Pancreas (tissue), 10 donors: ENCODE data around the gene ST6GALNAC4. TPM values are rescaled to one million over a fixed set of nuclear protein-coding genes. Genes with fewer than 3 reads are reported as not detected.

Experiments used
- ATAC-seq, 4 donors: fragments of 200-7000 bp; cut with Tn5 transposase; one replicate each; pipeline versions ENCODE4 v1.8.0 to v1.9.1; 2020; ENCODE audit warnings: mild to moderate bottlenecking in 4 of 4, moderate library complexity in 4 of 4
- DNase-seq, 6 donors: peaks; one replicate each; pipeline ENCODE4 v3.0.0-alpha.2; 2020
- FAIRE-seq: peaks from 2 replicates; lab custom pipeline; 2012; peaks lifted over from hg19 to GRCh38; lab: Jason Lieb, UNC
- H3K27ac ChIP-seq, 4 donors: fragments of 200-600 bp; sonication (generic); 1 replicate in 3 of 4; 2 replicates in 1 of 4; pipeline versions ENCODE4 v1.5.0 to v1.8.0; 2020
- H3K27me3 ChIP-seq, 4 donors: fragments of 200-600 bp; one replicate each; pipeline ENCODE4 v1.8.0; 2021
- H3K36me3 ChIP-seq, 3 donors: fragments of 200-600 bp; sonication (generic) in 1 of 3; one replicate each; pipeline versions ENCODE4 v1.5.0 to v1.8.0; 2020 to 2021
- H3K4me1 ChIP-seq, 3 donors: fragments of 200-600 bp; one replicate each; pipeline ENCODE4 v1.8.0; 2021
- H3K4me3 ChIP-seq, 4 donors: fragments of 200-600 bp; sonication (generic) in 2 of 4; one replicate each; pipeline versions ENCODE4 v1.5.0 to v1.8.0; 2020 to 2021
- H3K9me3 ChIP-seq, 4 donors: fragments of 200-600 bp; one replicate each; pipeline ENCODE4 v1.8.0; 2021
- CTCF ChIP-seq, 4 donors: fragments of 200-600 bp; sonication (generic) in 3 of 4; IDR thresholded peaks; one replicate each; pipeline versions ENCODE4 v1.5.0 to v1.8.0; 2021; ENCODE audit warnings: antibody characterized with exemption in 4 of 4
- WGBS, 2 donors: extraction: QIAGEN DNeasy Blood & Tissue Kit; methylation state at CpG; one replicate each; pipeline ENCODE4 v1.1.7; 2013; 5-methylcytosine and 5-hydroxymethylcytosine counted together
- intact Hi-C, 3 donors: fragments of 100-400 bp; cut with DNase I; formaldehyde crosslinking; loops; one replicate each; pipeline versions ENCODE4 v1.11.1 to v1.14.2; 2022
- polyA plus RNA-seq, 2 donors: library from polyadenylated mRNA; stranded (reverse); fragments of 200-250 nt; gene quantifications; one replicate each; pipeline ENCODE4 v1.2.3, GENCODE V29; 2013
- total RNA-seq, 6 donors: library from RNA; stranded (reverse); fragmentation: NEBNext Ultra II Directional in 4 of 6; extraction: Animal tissue kit (Norgen Biotek cat#: 25700) in 4 of 6; gene quantifications; one replicate each; pipeline versions ENCODE4 v1.2.1 to v1.2.4, GENCODE V29; 2021 to 2023
- donor health status: healthy with polysubstance abuse.
- donor health status: DM: no; HTN: no; CAD: no; lungs with moderate emphysema.
- donor health status: DM: no; HTN: no; CAD: no.
- donor health status: control.
- donor health status: control.
- donor health status: Bipolar disorder and iron deficiency.
- donor health status: DM: yes; HTN: yes; CAD: no.
- donor health status: DM: no; HTN: no; CAD: no.
- donor health status: DM: no; HTN: no; CAD: no.
- donor health status: DM: yes; HTN: yes; CAD: no.

The ST6GALNAC4 gene
- total and polyA plus RNA-seq, 8 donors = 22.2 to 66.6 (median 33.9) TPM

- H3K4me1 ChIP-seq = peaks cover 0 to 12% (median 4%) of the 10 kb centered on the region in 3 donors
- intact Hi-C loops = no loop called here
- no peak within 1 kb of the TSS for H3K27ac ChIP-seq
- H3K36me3 ChIP-seq = no peaks in the 10 kb centered on the region
- DNase-seq (peak in 4 of 6 donors; percentile 76 to 87 (median 82)), FAIRE-seq (no peak), ATAC-seq (peak; percentile 51 to 78 (median 74))
- H3K9me3 ChIP-seq = no peaks in the 10 kb centered on the region
- WGBS, 2 donors = 7 to 8% methylated on average over 70 of the region's 70 CpGs
- H3K27me3 ChIP-seq = no peaks in the 10 kb centered on the region
- H3K4me3 ChIP-seq = peak within 1 kb of the TSS in 3 of 4 donors; percentile 19 to 45 (median 27)
- no peak for TF ChIP-seq CTCF (IDR thresholded peaks at IDR 0.05)
Observed at GRCh38 chr9:127930231-127931091, 13.6 kb upstream of the ST6GALNAC4 start, which contains the start of gene PIP5KL1. PIP5KL1 (minus strand) TSS chr9:127930777; CDS start chr9:127930752, 25 bp downstream.

- no peak overlapping the region for H3K27ac ChIP-seq
- H3K36me3 ChIP-seq = no peaks in the 10 kb centered on the region
- FAIRE-seq (no peak), ATAC-seq (no peak), DNase-seq (peak in 1 of 6 donors; percentile 77)
- peaks cover 0 to 12% (median 4%) of the 10 kb centered on the region in 3 donors for H3K4me1 ChIP-seq
- WGBS, 2 donors = 77 to 84% methylated on average over 10 of the region's 10 CpGs
- intact Hi-C loops = loop anchor here in 1 of 3 donors (10.0 kb wide), 1 partner anchor 335 kb away; no protein-coding TSS in a partner anchor
- H3K4me3 ChIP-seq = no peak overlapping the region
- H3K9me3 ChIP-seq = no peaks in the 10 kb centered on the region
- TF ChIP-seq CTCF (IDR thresholded peaks at IDR 0.05) = no peak
- H3K27me3 ChIP-seq = no peaks in the 10 kb centered on the region
Observed at GRCh38 chr9:127929625-127929979, 12.8 kb upstream of the ST6GALNAC4 start.

DNA sequence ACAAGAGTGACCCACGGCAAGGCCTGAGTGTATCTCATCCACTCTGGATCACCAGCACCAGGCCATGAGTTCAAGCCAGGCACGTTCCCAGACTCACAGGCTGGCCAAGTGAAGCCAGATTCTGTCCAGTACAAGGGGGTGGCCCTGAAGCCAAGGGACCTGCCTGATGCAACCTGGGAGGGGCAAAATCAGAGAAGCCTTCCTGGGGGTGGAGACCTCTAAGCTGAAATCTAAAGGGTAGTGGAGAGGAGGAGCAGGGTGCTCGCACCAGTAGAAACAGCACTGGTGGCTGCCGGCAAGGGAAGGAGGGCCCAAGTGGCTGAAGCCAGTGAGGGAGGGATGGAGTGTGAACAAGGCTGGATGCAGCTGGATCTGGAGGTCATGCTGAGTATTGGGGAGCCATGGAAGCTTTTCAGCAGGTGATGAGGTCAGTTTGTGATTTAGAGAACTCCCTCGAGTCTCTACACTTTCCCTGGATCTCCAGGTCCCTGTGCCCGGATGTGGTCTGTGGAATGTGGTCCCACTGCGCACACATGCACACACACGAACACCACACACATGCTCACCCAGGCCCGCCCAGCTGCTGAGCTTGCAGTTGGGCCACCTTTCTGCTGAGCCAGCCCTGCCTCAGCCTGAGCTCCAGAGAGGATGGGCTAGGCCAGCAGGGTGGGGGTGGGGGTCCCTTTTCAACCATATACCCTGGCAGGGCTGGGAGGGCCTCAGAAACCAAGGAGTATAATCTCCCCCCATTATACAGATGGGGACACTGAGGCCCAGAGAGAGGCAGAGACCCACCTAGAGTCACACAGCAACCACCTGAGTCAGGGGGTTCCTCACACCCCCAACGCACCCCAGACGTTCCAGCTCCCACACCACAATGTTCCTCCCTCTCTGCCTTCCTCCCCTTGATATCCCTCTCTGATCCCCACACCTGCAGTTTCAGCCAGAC, 12.1 kb upstream of the ST6GALNAC4 start:
- 74 to 79% methylated on average over 11 of the region's 11 CpGs for WGBS, 2 donors
- DNase-seq = no peak
- Histone ChIP-seq H3K4me1 (peaks cover 0 to 12% (median 4%) of the 10 kb centered on the region in 3 donors), H3K27ac (no peak overlapping the region), H3K9me3 (no peaks in the 10 kb centered on the region), H3K4me3 (no peak overlapping the region), H3K27me3 (no peaks in the 10 kb centered on the region), H3K36me3 (no peaks in the 10 kb centered on the region)
- no peak for FAIRE-seq
- no peak for TF ChIP-seq CTCF (IDR thresholded peaks at IDR 0.05)
- no peak for ATAC-seq
- intact Hi-C loops = loop anchor here in 1 of 3 donors (10.0 kb wide), 1 partner anchor 334 kb away; no protein-coding TSS in a partner anchor

- 21 to 34% methylated on average over 23 to 24 of the region's 24 CpGs for WGBS, 2 donors
- Histone ChIP-seq H3K36me3 (no peaks in the 10 kb centered on the region), H3K9me3 (no peaks in the 10 kb centered on the region), H3K4me3 (peak overlapping the region in 2 of 4 donors; percentile 31 to 42), H3K27ac (no peak overlapping the region), H3K27me3 (no peaks in the 10 kb centered on the region), H3K4me1 (peaks cover 0 to 12% (median 4%) of the 10 kb centered on the region in 3 donors)
- intact Hi-C loops = loop anchor here in 1 of 3 donors (10.0 kb wide), 1 partner anchor 333 kb away; no protein-coding TSS in a partner anchor
- ATAC-seq = peak; percentile 23 to 50 (median 36)
- TF ChIP-seq CTCF (IDR thresholded peaks at IDR 0.05) = no peak
- DNase-seq = peak in 2 of 6 donors; percentile 63 to 73
- no peak for FAIRE-seq
Observed at GRCh38 chr9:127927988-127928675, 11.3 kb upstream of the ST6GALNAC4 start.
